ENCODE measurements around the gene MLH1. TPM values are rescaled to one million over a fixed set of nuclear protein-coding genes. Genes with fewer than 3 reads are reported as not detected.
"Not testable (repeated sequence)": the region's sequence is repeated elsewhere in the genome, so short reads cannot be mapped to it uniquely, and the experiment has no call there.

The MLH1 gene
- total RNA-seq, 2 experiments from 2014 or later = 89.6 to 93.7 TPM

DNA sequence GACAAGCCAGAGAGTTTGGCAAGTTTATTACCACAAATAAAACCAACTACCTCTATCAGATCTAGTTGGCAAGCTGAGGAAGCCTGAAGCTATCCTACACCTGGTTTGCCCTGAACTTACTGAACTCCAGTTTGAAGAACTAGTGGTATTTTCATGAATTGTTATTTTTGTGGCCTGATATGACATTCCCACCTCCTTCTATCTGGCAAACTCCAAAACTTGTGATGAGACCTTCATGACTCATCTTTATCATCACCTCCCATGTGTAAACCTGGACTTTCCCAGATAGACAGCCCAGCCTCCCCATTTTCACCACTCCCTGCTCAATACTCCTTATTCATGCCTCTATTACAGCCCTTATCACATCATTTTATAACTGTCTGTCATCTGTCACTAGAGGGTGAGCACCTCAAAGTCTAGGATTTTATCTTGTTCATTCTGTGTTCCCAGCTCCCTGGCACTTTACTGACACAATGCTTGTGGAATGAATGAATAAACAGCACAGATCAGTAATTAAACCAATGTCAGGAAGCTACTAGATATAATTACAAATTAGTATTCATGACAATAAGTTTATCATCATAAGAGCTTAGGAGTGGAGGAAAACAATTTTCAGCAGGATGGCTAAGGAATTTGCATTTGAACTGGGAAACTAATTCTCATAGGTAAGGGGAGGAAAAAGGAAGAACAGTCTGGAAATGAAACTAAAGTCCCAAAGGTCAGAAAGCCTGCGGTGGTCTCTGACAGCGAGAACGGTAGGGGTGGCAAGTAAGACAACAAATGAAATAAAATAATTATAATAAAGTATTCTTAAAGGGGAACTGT, 35.2 kb upstream of the MLH1 start:
- TF ChIP-seq, protein P1, sequence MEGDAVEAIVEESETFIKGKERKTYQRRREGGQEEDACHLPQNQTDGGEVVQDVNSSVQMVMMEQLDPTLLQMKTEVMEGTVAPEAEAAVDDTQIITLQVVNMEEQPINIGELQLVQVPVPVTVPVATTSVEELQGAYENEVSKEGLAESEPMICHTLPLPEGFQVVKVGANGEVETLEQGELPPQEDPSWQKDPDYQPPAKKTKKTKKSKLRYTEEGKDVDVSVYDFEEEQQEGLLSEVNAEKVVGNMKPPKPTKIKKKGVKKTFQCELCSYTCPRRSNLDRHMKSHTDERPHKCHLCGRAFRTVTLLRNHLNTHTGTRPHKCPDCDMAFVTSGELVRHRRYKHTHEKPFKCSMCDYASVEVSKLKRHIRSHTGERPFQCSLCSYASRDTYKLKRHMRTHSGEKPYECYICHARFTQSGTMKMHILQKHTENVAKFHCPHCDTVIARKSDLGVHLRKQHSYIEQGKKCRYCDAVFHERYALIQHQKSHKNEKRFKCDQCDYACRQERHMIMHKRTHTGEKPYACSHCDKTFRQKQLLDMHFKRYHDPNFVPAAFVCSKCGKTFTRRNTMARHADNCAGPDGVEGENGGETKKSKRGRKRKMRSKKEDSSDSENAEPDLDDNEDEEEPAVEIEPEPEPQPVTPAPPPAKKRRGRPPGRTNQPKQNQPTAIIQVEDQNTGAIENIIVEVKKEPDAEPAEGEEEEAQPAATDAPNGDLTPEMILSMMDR (IDR thresholded peaks at IDR 0.05) = no peak
- no peak overlapping the region for H3K27ac Mint-ChIP-seq
- intact Hi-C loops (cut with micrococcal nuclease) = loop anchor here (2.0 to 10.0 kb wide), 4 partner anchors 51 to 229 kb away; no protein-coding TSS in a partner anchor
- ChIA-PET CTCF (interaction anchor here (0.6 to 5.7 kb wide), 62 partner anchors 9 to 363 kb away, joined by 3 to 52 read pairs (median 5); partner anchors contain the start of genes EPM2AIP1, MLH1 and TRANK1), POLR2A (interaction anchor here (0.6 to 1.2 kb wide), 4 partner anchors 27 to 625 kb away, joined by 3 to 7 read pairs (median 5); partner anchors contain the start of gene EPM2AIP1)
- no peaks in the 10 kb centered on the region for H3K9me3 Mint-ChIP-seq
- ATAC-seq = no peak
- H3K36me3 Mint-ChIP-seq (ENCODE audit: low read depth) = no peaks in the 10 kb centered on the region
- H3K4me3 Mint-ChIP-seq = peak overlapping the region; percentile 4
- DNase-seq = no peak
- no peaks in the 10 kb centered on the region for H3K27me3 Mint-ChIP-seq
- peaks cover 21% of the 10 kb centered on the region for H3K4me1 Mint-ChIP-seq (ENCODE audit: low read depth)

DNA sequence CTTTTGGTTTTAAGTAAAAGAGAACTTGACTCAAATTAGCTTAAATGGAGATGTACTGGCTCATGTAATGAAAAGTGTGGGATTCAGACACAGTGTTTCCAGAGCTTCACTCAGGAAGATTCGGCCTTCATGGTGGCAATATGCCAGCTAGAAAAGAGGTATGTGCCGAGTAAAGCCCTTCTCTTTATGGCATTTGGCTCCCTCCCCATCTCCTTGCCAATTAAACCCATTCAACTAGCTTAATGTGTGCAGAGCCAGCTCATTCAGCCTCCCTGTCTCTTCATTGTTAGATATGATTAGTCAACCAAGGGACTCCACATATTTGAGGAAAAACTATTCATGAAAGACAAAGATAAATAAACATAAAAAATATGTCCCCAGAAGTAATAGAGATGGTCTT, 33.5 kb upstream of the MLH1 start:
- no peak for DNase-seq
- Mint-ChIP-seq H3K4me1 (ENCODE audit: low read depth) (peaks cover 21% of the 10 kb centered on the region), H3K4me3 (no peak overlapping the region), H3K36me3 (ENCODE audit: low read depth) (no peaks in the 10 kb centered on the region), H3K27me3 (no peaks in the 10 kb centered on the region), H3K9me3 (no peaks in the 10 kb centered on the region), H3K27ac (no peak overlapping the region)
- POLR2A ChIA-PET = no interaction called here
- TF ChIP-seq, protein P1 (IDR thresholded peaks at IDR 0.05) = no peak
- no peak for ATAC-seq
- intact Hi-C loops (cut with micrococcal nuclease) = loop anchor here (2.0 to 10.0 kb wide), 4 partner anchors 53 to 231 kb away; no protein-coding TSS in a partner anchor
- CTCF ChIA-PET = interaction anchor here (0.9 to 5.7 kb wide), 21 partner anchors 9 to 253 kb away, joined by 3 to 52 read pairs (median 13); partner anchors contain the start of genes EPM2AIP1 and MLH1

DNA sequence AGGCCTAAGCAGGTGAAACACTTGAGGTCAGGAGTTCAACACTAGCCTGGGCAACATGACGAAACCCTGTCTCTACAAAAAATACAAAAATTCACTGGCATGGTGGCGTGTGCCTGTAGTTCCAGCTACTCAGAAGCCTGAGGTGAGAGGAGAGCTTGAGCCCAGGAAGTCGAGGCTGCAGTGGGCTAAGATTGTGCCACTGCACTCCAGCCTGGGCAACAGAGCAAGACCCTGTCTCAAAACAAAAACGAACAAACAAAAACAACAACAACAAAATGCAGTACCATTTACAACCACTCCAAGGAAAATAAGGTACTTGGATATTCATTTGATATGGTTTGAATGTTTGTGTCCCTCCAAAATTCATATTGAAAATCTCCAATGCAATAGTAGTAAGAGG, 32.8 kb upstream of the MLH1 start:
- no peaks in the 10 kb centered on the region for H3K9me3 Mint-ChIP-seq
- POLR2A ChIA-PET = no interaction called here

DNA sequence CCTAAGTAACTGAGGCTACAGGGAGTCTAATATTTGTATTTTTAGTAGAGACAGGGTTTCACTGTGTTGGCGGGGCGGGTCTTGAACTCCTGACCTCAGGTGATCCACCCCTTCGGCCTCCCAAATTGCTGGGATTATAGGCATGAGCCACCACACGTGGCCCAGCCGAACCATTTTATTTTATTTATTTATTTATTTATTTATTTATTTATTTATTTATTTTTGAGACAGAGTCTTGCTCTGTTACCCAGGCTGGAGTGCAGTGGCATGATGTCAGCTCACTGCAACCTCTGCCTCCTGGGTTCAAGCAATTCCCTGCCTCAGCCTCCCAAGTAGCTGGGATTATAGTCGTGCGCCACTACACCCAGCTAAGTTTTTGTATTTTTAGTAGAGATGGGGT, 30.3 kb upstream of the MLH1 start:
- CTCF ChIA-PET = interaction anchor here (1.1 kb wide), 1 partner anchor 234 kb away, joined by 4 read pairs; no protein-coding TSS in a partner anchor
- H3K4me3 Mint-ChIP-seq; H3K27me3 Mint-ChIP-seq; ATAC-seq; H3K27ac Mint-ChIP-seq; intact Hi-C loops (cut with micrococcal nuclease); H3K4me1 Mint-ChIP-seq (ENCODE audit: low read depth); POLR2A ChIA-PET; H3K9me3 Mint-ChIP-seq; DNase-seq; H3K36me3 Mint-ChIP-seq (ENCODE audit: low read depth): not testable (repeated sequence)

More for the DNA sequence above, 32.8 kb upstream of the MLH1 start:
- Mint-ChIP-seq H3K27ac (no peak overlapping the region), H3K36me3 (ENCODE audit: low read depth) (no peaks in the 10 kb centered on the region), H3K4me3 (no peak overlapping the region), H3K4me1 (ENCODE audit: low read depth) (peaks cover 21% of the 10 kb centered on the region), H3K27me3 (no peaks in the 10 kb centered on the region)
- DNase-seq = no peak
- intact Hi-C loops (cut with micrococcal nuclease) = no loop called here
- TF ChIP-seq, protein P1 (IDR thresholded peaks at IDR 0.05) = no peak
- CTCF ChIA-PET = interaction anchor here (1.0 to 5.7 kb wide), 8 partner anchors 9 to 109 kb away, joined by 3 to 52 read pairs (median 31); no protein-coding TSS in a partner anchor
- no peak for ATAC-seq

DNA sequence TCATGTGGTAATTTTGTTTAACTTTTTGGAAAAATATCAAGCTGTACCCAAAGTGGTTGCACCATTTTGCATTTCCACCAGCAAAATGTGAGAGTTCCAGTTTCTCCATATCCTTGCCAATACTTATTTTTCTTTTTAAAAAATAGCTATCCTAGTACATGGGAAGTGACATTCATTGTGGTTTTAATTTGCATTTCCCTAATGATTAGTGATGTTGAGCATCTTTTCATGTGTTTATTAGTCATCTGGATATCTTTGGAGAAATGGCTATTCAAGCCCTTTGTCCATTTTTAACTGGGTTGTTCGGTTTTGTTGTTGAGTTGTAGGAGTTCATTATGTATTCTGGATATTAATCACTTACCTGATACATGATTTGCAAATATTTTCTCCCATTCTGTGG, 29.0 kb upstream of the MLH1 start:
- Mint-ChIP-seq H3K27ac (no peak overlapping the region), H3K36me3 (ENCODE audit: low read depth) (no peaks in the 10 kb centered on the region), H3K9me3 (no peaks in the 10 kb centered on the region), H3K27me3 (no peaks in the 10 kb centered on the region), H3K4me3 (no peak overlapping the region), H3K4me1 (ENCODE audit: low read depth) (peaks cover 5% of the 10 kb centered on the region)
- ChIA-PET POLR2A (interaction anchor here (1.0 kb wide), 1 partner anchor 88 kb away, joined by 3 read pairs; no protein-coding TSS in a partner anchor), CTCF (interaction anchor here (0.7 kb wide), 1 partner anchor 158 kb away, joined by 3 read pairs; no protein-coding TSS in a partner anchor)
- DNase-seq (no peak), ATAC-seq (no peak)
- TF ChIP-seq, protein P1 (IDR thresholded peaks at IDR 0.05) = no peak
- intact Hi-C loops (cut with micrococcal nuclease) = no loop called here

Data from activated CD8-positive, alpha-beta T cell treated with anti-CD3 and anti-CD28 coated beads for 36 hours (primary cell).